Heart left ventricle (tissue), 16 donors: Measurements from ENCODE around the gene NDUFA5. TPM values are rescaled to one million over a fixed set of nuclear protein-coding genes. Genes with fewer than 3 reads are reported as not detected.

ENCODE experiments used
- ATAC-seq, 4 donors: fragments of 200-7000 bp; cut with Tn5 transposase; one replicate each; pipeline ENCODE4 v1.9.1; 2020 to 2022; ENCODE audit warnings: moderate library complexity in 4 of 4, mild to moderate bottlenecking in 3 of 4, moderate number of reproducible peaks in 1 of 4
- DNase-seq, 5 donors: peaks; one replicate each; pipeline ENCODE4 v3.0.0-alpha.2; 2020
- H3K27ac ChIP-seq, 12 donors: fragments of 200-600 bp; sonication (generic) in 4 of 12; one replicate each; pipeline versions ENCODE4 v1.5.0 to v1.8.0; 2016 to 2022; ENCODE audit warnings: mild to moderate bottlenecking in 2 of 12
- H3K27me3 ChIP-seq, 9 donors: fragments of 200-600 bp; sonication (generic) in 2 of 9; one replicate each; pipeline versions ENCODE4 v1.5.1 to v1.8.0; 2016 to 2022; ENCODE audit warnings: mild to moderate bottlenecking in 3 of 9
- H3K36me3 ChIP-seq, 9 donors: fragments of 200-600 bp; sonication (generic) in 2 of 9; one replicate each; pipeline versions ENCODE4 v1.5.0 to v1.8.0; 2018 to 2022; ENCODE audit warnings: mild to moderate bottlenecking in 2 of 9
- H3K4me1 ChIP-seq, 12 donors: fragments of 200-600 bp; sonication (generic) in 4 of 12; one replicate each; pipeline versions ENCODE4 v1.5.0 to v1.8.0; 2016 to 2022; ENCODE audit warnings: mild to moderate bottlenecking in 3 of 12
- H3K4me3 ChIP-seq, 12 donors: fragments of 200-600 bp; sonication (generic) in 4 of 12; one replicate each; pipeline versions ENCODE4 v1.5.0 to v1.8.0; 2017 to 2022; ENCODE audit warnings: mild to moderate bottlenecking in 9 of 12, moderate library complexity in 4 of 12
- H3K9me3 ChIP-seq, 12 donors: fragments of 200-600 bp; sonication (generic) in 4 of 12; one replicate each; pipeline versions ENCODE4 v1.5.0 to v1.8.0; 2016 to 2022; ENCODE audit warnings: mild to moderate bottlenecking in 1 of 12
- POLR2A ChIP-seq, 2 donors: fragments of 450-650 bp; IDR thresholded peaks; one replicate each; pipeline ENCODE4 v1.6.1; 2017; ENCODE audit warnings: antibody characterized with exemption in 2 of 2, mild to moderate bottlenecking in 2 of 2, moderate library complexity in 2 of 2
- WGBS, 4 donors: extraction: QIAGEN DNeasy Blood & Tissue Kit in 2 of 4; methylation state at CpG; one replicate each; pipeline versions ENCODE4 v1.1.5 to v1.1.7; 2013 to 2018; 5-methylcytosine and 5-hydroxymethylcytosine counted together
- intact Hi-C, 10 donors: fragments of 100-400 bp; cut with DNase I; formaldehyde crosslinking; loops; one replicate each; pipeline versions ENCODE4 v1.11.1 to v1.14.2; 2022
- polyA plus RNA-seq, 2 donors: library from polyadenylated mRNA; stranded (reverse); fragments of 200-250 nt; gene quantifications; one replicate each; pipeline ENCODE4 v1.2.3, GENCODE V29; 2013
- total RNA-seq, 9 donors: library from RNA; depleted of rRNA in 2 of 9; stranded (reverse); fragments of >200 nt in 2 of 9; fragmentation: NEBNext Ultra II Directional in 3 of 9; extraction: Animal tissue kit (Norgen Biotek cat#: 25700) in 3 of 9; gene quantifications; one replicate each; pipeline versions ENCODE4 v1.1.0 to v1.2.4, GENCODE V29; 2016 to 2023
- TF ChIP-seq, protein P1 (sequence below), 12 donors: fragments of 200-600 bp; sonication (generic) in 4 of 12; IDR thresholded peaks; one replicate each; pipeline versions ENCODE4 v1.5.0 to v1.8.0; 2018 to 2022; ENCODE audit warnings: antibody characterized with exemption in 12 of 12, mild to moderate bottlenecking in 5 of 12
- donor health status: ischemic (EF 13 %, LVEDD 7.1; RV severe dilation, severe dysfunction).
- donor health status: healthy with polysubstance abuse.
- donor health status: DM: no; HTN: yes; CAD: no.
- donor health status: DM: no; HTN: no; CAD: no.
- donor health status: ischemic (EF 25% LVEDD 6.9; RV normal size, moderate dysfunction).
- donor health status: ischemic (EF 25% LVEDD 5.7; RV mildly dilated, moderate dysfunction).
- donor health status: healthy.
- donor health status: DM: yes; HTN: yes; CAD: no.
- donor health status: ischemic (EF 35%, LVEDD 5.7; RV mildly dilated, moderate dysfunction).
- donor health status: nonischemic (EF 11% LVEDD 7.7; RV severe dilation, severe dysfunction).
- donor health status: DM: yes; HTN: yes; CAD: no.
- donor health status: PGD.
- donor health status: ischemic (EF 29% LVEDD 5.4; RV normal size, mild dysfunction).
- donor health status: nonischemic (EF 23%, LVEDD 6.1; RV moderate dilation, normal function).

The NDUFA5 gene
- total and polyA plus RNA-seq, 11 donors: 109 to 415 (median 245) TPM

DNA sequence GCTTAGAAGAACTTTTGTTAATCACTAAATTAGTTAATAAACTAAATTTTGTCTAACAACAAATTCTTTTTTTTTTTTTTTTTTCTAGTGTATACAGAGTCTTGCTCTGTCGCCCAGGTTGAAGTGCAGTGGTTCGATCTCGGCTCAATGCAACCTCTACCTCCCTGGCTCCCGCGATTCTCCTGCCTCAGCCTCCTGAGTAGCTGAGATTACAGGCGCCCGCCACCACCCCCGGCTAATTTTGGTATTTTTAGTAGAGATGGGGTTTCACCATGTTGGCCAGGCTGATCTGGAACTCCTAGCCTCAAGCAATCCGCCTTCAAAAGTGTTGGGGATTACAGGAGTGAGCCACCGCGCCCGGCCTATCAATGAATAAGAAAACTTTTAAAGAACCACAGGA lies 22.1 kb downstream of the NDUFA5 start:
- intact Hi-C loops: loop anchor here in 7 of 10 donors (1.0 to 5.0 kb wide), 6 partner anchors 21 to 213 kb away; partner anchors contain the start of genes NDUFA5 (in 3 of the 7) and WASL (in 1 of the 7)
- DNase-seq (peak in 2 of 5 donors; percentile 23 to 30), ATAC-seq (no peak)
- WGBS, 4 donors: 92 to 94% (median 94%) methylated on average over 12 of the region's 12 CpGs
- TF ChIP-seq, protein P1, sequence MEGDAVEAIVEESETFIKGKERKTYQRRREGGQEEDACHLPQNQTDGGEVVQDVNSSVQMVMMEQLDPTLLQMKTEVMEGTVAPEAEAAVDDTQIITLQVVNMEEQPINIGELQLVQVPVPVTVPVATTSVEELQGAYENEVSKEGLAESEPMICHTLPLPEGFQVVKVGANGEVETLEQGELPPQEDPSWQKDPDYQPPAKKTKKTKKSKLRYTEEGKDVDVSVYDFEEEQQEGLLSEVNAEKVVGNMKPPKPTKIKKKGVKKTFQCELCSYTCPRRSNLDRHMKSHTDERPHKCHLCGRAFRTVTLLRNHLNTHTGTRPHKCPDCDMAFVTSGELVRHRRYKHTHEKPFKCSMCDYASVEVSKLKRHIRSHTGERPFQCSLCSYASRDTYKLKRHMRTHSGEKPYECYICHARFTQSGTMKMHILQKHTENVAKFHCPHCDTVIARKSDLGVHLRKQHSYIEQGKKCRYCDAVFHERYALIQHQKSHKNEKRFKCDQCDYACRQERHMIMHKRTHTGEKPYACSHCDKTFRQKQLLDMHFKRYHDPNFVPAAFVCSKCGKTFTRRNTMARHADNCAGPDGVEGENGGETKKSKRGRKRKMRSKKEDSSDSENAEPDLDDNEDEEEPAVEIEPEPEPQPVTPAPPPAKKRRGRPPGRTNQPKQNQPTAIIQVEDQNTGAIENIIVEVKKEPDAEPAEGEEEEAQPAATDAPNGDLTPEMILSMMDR (IDR thresholded peaks at IDR 0.05): no peak
- no peak for TF ChIP-seq POLR2A (IDR thresholded peaks at IDR 0.05)
- peak overlapping the region in 6 of 12 donors; percentile 11 to 92 (median 86) for H3K27ac ChIP-seq
- no peaks in the 10 kb centered on the region for H3K9me3 ChIP-seq
- H3K36me3 ChIP-seq: peaks cover 0 to 14% (median 0%) of the 10 kb centered on the region in 9 donors
- H3K4me1 ChIP-seq: peaks cover 0 to 24% (median 10%) of the 10 kb centered on the region in 12 donors
- H3K27me3 ChIP-seq: peaks cover 0 to 4% (median 0%) of the 10 kb centered on the region in 9 donors
- H3K4me3 ChIP-seq: peak overlapping the region in 11 of 12 donors; percentile 49 to 68 (median 62)

DNA sequence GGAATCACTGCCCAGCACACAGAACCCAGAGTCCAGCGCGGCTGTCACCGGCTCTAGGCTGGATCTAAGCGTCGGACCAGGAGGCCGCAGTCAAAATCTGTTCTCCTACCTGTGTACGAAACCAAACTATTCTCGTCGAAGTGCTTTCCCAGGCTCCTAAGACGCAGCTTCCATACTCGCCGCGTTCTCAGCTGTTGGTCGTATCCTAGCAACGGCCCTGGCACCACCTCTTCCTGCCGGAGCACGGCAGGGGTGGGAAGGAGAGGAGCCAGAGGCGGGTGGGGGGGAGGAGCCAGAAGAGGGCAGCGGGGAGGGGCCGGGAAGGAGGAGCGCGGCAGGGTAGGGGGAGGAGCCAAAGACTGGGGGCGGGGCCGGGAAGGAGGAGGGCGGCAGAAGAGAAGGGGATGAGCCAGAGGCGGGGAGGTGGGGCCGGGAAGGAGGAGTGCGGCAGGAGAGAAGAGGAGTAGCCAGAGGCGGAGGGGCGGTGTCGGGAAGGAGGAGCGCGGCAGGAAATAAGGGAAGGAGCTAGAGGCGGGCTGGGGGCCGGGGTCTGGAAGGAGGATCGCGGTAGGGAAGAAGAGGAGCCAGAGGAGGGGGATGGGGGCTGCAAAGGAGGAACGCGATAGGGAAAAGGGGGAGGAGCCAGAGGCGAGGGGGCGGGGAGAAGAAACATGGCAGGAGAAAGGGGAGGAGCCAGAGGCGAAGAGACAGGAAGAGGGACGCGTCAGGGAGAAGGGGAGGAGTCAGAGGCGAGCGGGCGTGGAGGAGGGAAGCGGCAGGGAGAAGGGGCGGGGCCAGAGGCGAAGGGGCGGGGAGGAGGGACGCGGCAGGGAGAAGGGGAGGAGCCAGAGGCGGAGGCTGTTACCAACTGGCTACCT lies 23.0 kb downstream of the NDUFA5 start, which contains the start of gene IQUB:
Gene IQUB, minus strand, starts transcription at position 213 of the 878 bp plus-strand sequence. CDS start 22,255 bp downstream, outside the sequence.
- WGBS, 4 donors: 1 to 2% (median 1%) methylated on average over 53 to 54 of the region's 54 CpGs
- ATAC-seq (peak; percentile 95 to 97 (median 96)), DNase-seq (peak; percentile 98 to 99 (median 99))
- peak within 1 kb of the TSS; percentile 19 to 68 (median 62) for H3K4me3 ChIP-seq
- TF ChIP-seq, protein P1 (IDR thresholded peaks at IDR 0.05): no peak
- peak in 1 of 2 donors; percentile 14 for TF ChIP-seq POLR2A (IDR thresholded peaks at IDR 0.05)
- no peaks in the 10 kb centered on the region for H3K9me3 ChIP-seq
- H3K36me3 ChIP-seq: peaks cover 0 to 6% (median 0%) of the 10 kb centered on the region in 9 donors
- H3K27me3 ChIP-seq: peaks cover 0 to 4% (median 0%) of the 10 kb centered on the region in 9 donors
- intact Hi-C loops: loop anchor here in 7 of 10 donors (1.0 to 5.0 kb wide), 6 partner anchors 22 to 214 kb away; partner anchors contain the start of genes NDUFA5 (in 3 of the 7) and WASL (in 1 of the 7)
- H3K27ac ChIP-seq: peak within 1 kb of the TSS in 11 of 12 donors; percentile 77 to 92 (median 85)
- H3K4me1 ChIP-seq: peaks cover 0 to 18% (median 10%) of the 10 kb centered on the region in 12 donors

DNA sequence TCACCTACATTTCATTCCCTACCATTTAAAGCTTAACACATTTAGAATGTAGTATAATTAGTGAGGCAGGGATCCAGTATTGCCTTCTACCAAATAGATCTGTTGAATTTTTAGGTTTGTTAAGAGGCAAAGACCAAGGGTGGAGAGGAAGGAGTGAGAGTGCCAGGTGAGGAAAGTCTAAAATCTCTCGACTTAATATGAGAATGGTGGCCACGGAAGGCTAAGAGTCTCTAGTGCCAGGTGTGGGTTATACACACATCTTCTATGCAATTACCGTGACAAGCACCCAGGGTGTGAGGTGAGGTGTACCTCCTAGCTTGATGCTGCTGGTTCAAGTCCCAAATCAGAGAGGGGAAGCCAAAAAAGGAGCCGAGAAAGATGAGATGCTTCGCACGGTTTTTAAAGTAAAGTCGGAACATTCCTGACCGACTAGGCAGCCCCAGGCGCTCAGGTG lies 23.7 kb downstream of the NDUFA5 start:
- DNase-seq (peak in 1 of 5 donors; percentile 21), ATAC-seq (no peak)
- H3K27me3 ChIP-seq: peaks cover 0 to 4% (median 0%) of the 10 kb centered on the region in 9 donors
- no peaks in the 10 kb centered on the region for H3K36me3 ChIP-seq
- TF ChIP-seq POLR2A (IDR thresholded peaks at IDR 0.05): no peak
- TF ChIP-seq, protein P1 (IDR thresholded peaks at IDR 0.05): no peak
- peak overlapping the region in 8 of 12 donors; percentile 24 to 92 (median 80) for H3K27ac ChIP-seq
- peaks cover 0 to 17% (median 10%) of the 10 kb centered on the region in 12 donors for H3K4me1 ChIP-seq
- 3 to 7% (median 4%) methylated on average over 9 of the region's 9 CpGs for WGBS, 4 donors
- no peaks in the 10 kb centered on the region for H3K9me3 ChIP-seq
- H3K4me3 ChIP-seq: peak overlapping the region in 11 of 12 donors; percentile 49 to 68 (median 62)
- intact Hi-C loops: loop anchor here in 3 of 10 donors (2.0 kb wide), 3 partner anchors 23 to 215 kb away; partner anchors contain the start of genes NDUFA5 (in 2 of the 3) and WASL (in 1 of the 3)
